Activated CD4-positive, CD25-positive, alpha-beta regulatory T cell (primary cell): ENCODE data around the gene MAP7.

Experiments
- DNase-seq, 4 experiments: peaks; one replicate each; lab custom pipeline; 2025; lab: John Stamatoyannopoulos, UW

MAP7 gene

GRCh38 chr6:136563386-136564152 is 13.3 kb upstream of the MAP7 start:
- no peak for DNase-seq

DNA sequence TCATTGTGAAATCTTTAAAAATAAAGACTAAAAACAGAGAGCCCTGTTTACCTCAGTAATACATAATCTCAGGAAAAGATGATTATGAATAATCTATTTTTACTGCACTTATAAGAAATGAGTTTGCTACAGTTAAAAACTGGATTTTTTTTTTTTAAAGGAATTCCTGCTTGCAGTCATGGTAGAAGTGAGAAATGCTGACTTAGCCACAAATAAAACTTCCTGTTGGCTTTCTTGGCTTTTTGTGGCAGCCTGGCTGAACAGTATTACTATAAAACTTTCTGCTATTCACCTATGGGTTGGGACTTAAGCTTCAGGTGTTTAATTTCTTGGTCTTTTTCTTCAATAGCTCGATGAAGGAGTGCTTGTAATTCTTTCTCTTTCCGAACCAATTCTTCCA is 12.0 kb upstream of the MAP7 start:
- no peak for DNase-seq

DNA sequence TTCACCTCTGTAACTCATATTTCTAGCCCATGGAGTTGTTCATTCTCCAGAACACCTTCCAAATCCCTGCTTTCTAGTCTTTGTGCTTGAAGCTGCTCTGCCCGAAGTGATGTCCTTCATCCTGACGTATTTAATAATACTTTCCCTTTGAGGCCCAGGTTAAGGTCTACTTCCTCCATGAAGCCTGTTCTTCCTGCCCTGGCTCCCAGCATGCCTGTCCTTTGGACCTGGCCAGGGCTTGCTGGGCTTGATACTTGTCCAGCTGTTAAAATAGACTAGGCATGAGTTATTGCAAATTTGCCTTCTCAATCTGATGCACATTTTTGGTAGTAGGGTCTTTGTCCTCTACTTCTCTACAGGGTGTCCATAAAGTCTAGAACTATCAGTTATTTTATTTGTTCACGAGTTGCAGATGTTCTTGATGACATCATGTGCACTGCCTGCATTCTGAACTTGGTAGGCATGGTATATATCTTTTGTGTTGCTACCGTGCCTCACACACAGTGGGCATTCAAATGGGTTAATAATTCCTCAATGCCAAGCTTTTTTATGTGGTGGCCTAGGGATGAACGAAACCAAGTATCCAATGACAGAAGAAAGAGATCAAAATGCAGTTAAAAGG is 3.1 kb upstream of the MAP7 start:
- no peak for DNase-seq

DNA sequence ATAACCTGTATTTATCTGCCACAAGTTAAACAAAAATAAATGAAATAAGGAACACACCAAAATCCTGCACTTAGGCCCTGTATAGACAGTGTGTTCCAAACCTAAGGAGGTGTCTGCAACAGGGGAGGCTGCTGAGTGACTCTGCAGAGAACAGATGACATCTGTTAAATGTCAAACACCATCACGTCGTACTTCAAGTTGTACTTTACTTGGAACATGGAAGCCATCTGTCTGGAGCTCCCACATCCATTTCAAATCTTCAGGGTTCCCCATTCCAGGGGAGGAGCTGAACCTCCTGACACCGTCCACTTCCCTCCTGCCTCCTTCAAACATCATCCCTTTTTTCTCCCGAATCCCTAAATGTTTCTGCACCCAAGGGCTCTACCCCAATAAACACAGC is 1.8 kb upstream of the MAP7 start:
- no peak for DNase-seq

- DNase-seq = no peak
Measured at GRCh38 chr6:136551103-136551502, 881 bp upstream of the MAP7 start.

DNA sequence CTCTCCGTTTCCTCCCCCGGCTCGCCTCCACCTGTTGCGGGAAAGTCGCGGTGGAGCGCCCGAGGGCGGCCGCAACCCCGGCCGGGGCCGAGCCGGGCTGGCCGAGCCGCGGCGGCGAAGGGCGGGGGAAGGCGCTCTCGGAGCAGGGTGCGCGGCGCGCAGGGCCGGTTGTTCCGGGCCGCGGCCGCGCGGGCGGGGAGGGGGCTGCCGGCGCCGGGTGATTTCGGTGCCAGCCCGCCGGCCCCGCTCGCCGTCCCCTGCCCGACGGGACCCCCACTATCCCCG is 235 bp downstream of the MAP7 start:
- DNase-seq = no peak

DNA sequence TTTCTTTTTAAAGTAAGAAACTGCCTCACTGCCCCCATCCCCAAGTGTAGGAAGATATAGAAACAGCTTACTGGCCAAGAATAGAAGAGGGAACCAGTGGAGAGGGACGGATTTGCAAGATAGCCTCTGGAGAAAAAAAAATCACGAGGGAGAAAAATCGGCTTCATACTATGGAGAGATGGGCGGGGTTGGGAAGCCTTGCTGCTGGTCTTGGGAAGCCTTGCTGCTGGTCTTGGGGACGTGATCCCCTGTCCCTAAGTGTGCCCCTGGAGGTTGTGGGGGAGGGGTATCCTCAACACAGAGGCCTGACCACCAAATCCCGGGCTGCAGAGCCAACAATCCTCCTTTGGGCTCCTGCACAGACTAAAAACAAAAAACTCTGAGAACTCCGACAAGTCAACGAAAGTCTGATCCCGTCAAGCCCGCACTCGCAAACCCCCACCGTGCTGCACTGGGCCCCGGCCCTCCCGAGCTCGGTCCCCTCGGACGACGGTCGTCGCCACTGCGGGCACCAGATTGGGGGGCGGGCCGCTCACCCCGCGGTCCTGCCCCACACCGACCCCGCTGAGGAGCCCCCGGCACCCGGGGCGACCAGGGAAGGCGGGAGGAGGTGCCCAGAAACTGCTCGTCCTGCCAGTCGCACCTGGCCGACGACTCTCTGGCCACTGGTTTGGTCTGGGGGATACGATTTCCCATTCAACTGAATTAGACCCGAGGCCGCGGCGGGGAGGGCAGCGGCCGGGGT is 750 bp downstream of the MAP7 start:
- DNase-seq = no peak

GRCh38 chr6:136548582-136549299 is 1.5 kb downstream of the MAP7 start:
- no peak for DNase-seq

DNA sequence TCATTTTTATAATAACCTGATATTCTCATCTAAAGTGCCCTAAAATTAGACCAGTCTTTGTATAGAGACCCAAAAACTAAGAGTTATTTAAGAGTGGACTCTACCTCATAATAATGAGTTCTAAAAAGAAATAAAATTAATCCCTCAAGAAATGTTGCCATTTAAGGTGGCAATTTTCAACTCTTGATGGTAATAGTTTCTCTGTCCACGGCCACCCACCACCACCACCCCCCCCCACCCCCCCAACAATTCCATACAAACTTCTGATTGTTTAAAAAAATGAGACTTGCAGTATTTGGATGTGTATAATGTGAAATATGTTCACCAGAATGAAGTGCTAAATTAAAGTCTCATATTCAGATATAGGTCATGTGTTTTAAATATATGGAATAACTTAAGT is 2.4 kb downstream of the MAP7 start:
- DNase-seq = no peak

DNA sequence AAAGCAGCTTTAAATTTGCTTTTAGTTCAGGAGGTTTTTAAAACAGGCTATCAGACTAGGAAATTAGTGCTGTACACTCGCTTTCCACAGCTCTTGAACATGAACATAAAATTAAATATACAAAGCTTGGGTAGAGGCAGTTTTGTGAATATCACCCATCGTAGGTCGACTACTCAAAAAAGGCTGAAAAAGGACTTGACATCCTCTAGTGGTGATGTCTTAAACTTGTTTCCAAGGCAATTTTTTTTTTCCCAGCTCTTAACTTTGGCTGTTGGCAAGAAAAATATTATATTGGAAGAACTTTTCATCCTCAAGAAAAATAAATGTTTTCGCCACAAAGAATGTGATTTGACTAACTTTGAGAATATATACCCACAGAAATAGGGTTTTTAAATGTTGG is 2.9 kb downstream of the MAP7 start:
- DNase-seq = no peak

DNA sequence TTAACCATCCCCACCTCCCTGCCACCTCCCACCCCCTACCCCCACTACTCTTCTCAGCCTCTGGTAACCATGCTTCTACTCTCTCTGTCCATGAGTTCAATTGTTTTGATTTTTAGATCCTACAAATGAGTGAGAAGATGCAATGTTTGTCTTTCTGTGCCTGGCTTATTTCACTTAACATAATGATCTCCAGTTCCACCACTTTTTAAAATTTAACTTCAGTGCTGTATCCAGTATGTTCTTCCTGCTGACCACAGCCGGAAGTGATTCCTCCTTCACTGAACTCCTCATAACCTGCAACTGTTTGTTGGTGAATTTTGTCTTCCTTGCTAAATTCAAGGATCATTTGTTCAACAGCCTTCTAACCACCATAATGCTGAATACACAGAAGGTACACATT is 3.9 kb downstream of the MAP7 start:
- no peak for DNase-seq

- no peak for DNase-seq
Measured at GRCh38 chr6:136544326-136544725, 5.9 kb downstream of the MAP7 start.

GRCh38 chr6:136541395-136541794 is 8.8 kb downstream of the MAP7 start:
- DNase-seq = no peak

GRCh38 chr6:136539967-136540652 is 10.1 kb downstream of the MAP7 start:
- no peak for DNase-seq

- no peak for DNase-seq
Measured at GRCh38 chr6:136538836-136539235, 11.4 kb downstream of the MAP7 start.

GRCh38 chr6:136535880-136536650 is 14.2 kb downstream of the MAP7 start:
- no peak for DNase-seq

DNA sequence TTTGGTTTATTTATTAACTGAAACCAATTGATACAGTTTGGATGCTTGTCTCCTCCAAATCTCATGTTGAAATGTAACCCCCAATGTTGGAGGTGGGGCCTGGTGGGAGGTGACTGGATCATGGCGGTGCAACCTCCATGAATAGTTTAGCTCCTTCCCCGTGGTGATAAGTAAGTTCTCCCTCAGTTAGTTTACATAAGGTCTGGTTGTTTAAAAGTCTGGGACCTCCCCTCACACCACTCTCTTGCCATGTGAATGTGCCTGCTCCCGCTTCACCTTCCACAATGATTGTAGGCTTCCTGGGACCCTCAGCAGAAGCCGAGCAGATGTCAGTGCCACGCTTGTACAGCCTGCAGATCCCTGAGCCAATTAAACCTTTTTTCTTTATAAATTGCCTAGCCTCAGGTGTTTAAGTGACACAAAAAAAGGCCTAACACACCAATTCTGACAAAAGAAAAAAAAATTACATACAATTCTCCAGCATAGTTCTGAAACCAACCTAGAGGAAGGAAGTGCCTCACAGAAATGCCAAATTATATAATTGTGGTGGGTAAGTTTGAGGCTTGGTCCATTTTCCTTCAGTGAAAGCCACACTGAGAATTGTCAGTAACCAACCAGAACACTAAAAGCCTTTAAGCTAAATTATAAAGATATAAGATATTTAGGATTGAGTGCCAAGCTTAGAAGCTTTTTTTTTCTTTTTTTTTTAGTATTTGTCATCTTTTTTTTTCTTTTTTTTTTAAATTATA is 15.0 kb downstream of the MAP7 start:
- no peak for DNase-seq

GRCh38 chr6:136534268-136534667 is 16.0 kb downstream of the MAP7 start:
- DNase-seq = no peak

- DNase-seq = no peak
Measured at GRCh38 chr6:136533487-136533886, 16.7 kb downstream of the MAP7 start.

GRCh38 chr6:136532030-136532429 is 18.2 kb downstream of the MAP7 start:
- DNase-seq = no peak

DNA sequence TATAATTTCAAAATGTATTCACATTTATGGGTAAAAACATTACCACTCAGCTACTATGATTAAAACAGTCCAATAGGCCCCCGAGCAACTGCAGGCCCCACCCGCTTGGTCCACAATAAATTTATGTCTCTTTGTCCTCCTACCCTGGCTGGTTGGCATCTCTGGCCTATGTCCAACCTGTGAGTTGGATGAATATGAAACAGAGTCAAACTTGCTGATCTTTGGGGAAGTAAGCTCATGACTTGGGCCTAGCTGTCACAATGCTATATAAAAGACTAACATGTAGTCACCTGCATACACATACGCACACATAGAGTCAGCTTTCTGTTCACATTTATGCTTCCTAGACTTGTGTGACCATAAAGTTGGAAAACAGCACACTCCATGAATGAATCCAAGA is 20.5 kb downstream of the MAP7 start:
- DNase-seq = no peak
